SK-N-SH treated with all-trans-retinoic acid at 6 μM for 48 hours (cell line): ENCODE results near the gene NANOS1.

Experiments
- ARNTL ChIP-seq: fragments of 450-650 bp; formaldehyde crosslinking; IDR thresholded peaks from 2 replicates; pipeline ENCODE4 v1.5.0; 2020; ENCODE audit warnings: low read depth, mild to moderate bottlenecking, moderate library complexity, borderline replicate concordance
- CREB5 ChIP-seq: fragments of 250-450 bp; sonication (Bioruptor Pico); IDR thresholded peaks from 2 replicates; pipeline ENCODE4 v1.5.1; 2020; ENCODE audit warnings: low read depth, mild to moderate bottlenecking, moderate library complexity
- ESRRG ChIP-seq: fragments of 250-450 bp; sonication (Bioruptor Pico); IDR thresholded peaks from 2 replicates; pipeline ENCODE4 v1.6.1; 2021; ENCODE audit warnings: mild to moderate bottlenecking
- PPARA ChIP-seq: fragments of 250-450 bp; sonication (Bioruptor Pico); IDR thresholded peaks from 2 replicates; pipeline ENCODE4 v1.5.0; 2020; ENCODE audit warnings: mild to moderate bottlenecking, borderline replicate concordance
- RARB ChIP-seq: fragments of 250-450 bp; sonication (Bioruptor Pico); IDR thresholded peaks from 2 replicates; pipeline ENCODE4 v1.8.0; 2021; ENCODE audit warnings: mild to moderate bottlenecking, moderate library complexity
- SNAI2 ChIP-seq: fragments of 250-450 bp; sonication (Bioruptor Pico); IDR thresholded peaks from 2 replicates; pipeline ENCODE4 v1.5.0; 2020; ENCODE audit warnings: mild to moderate bottlenecking, moderate library complexity
- TCF4 ChIP-seq: fragments of 250-450 bp; sonication (Bioruptor Pico); IDR thresholded peaks from 2 replicates; pipeline ENCODE4 v1.8.0; 2021; ENCODE audit warnings: mild to moderate bottlenecking, moderate library complexity, borderline replicate concordance
- TOX ChIP-seq: fragments of 250-450 bp; sonication (Bioruptor Pico); IDR thresholded peaks from 2 replicates; pipeline ENCODE4 v1.8.0; 2021; ENCODE audit warnings: mild to moderate bottlenecking, moderate library complexity, borderline replicate concordance
- ZFP3 ChIP-seq: fragments of 250-450 bp; sonication (Bioruptor Pico); IDR thresholded peaks from 2 replicates; pipeline ENCODE4 v1.5.0; 2020; ENCODE audit warnings: mild to moderate bottlenecking, moderate library complexity
- TF ChIP-seq, protein P1 (sequence below): fragments of 250-450 bp; sonication (Bioruptor Pico); IDR thresholded peaks from 2 replicates; pipeline ENCODE4 v1.8.0; 2020; ENCODE audit warnings: mild to moderate bottlenecking, moderate library complexity, borderline replicate concordance
- TF ChIP-seq, protein P2 (sequence below): fragments of 250-450 bp; sonication (Bioruptor Pico); IDR thresholded peaks from 2 replicates; pipeline ENCODE4 v1.5.0; 2020; ENCODE audit warnings: mild to moderate bottlenecking, moderate library complexity

DNA sequence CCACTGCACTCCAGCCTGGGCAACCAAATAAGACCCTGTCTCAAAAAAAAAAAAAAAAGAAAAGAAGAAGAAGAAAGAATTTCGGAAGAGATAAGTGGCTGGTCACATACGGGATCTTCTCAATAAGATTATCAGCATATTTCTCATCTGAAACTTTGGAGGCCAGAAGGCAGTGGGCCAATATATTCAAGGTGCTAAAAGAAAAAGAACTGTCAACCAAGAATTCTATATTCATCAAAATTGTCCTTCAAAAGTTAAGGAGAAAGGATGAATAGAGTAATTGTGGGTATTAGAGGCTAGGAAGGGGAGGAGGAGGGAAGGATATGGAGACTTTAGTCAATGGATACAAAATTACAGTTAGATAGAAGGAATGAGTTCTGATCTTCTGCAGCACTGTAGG, 43.9 kb upstream of the NANOS1 start:
- TF ChIP-seq, protein P1, sequence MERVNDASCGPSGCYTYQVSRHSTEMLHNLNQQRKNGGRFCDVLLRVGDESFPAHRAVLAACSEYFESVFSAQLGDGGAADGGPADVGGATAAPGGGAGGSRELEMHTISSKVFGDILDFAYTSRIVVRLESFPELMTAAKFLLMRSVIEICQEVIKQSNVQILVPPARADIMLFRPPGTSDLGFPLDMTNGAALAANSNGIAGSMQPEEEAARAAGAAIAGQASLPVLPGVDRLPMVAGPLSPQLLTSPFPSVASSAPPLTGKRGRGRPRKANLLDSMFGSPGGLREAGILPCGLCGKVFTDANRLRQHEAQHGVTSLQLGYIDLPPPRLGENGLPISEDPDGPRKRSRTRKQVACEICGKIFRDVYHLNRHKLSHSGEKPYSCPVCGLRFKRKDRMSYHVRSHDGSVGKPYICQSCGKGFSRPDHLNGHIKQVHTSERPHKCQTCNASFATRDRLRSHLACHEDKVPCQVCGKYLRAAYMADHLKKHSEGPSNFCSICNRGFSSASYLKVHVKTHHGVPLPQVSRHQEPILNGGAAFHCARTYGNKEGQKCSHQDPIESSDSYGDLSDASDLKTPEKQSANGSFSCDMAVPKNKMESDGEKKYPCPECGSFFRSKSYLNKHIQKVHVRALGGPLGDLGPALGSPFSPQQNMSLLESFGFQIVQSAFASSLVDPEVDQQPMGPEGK (CRISPR knock-in tag), result no peak
- TF ChIP-seq RARB (no peak), PPARA (CRISPR knock-in tag) (no peak), CREB5 (CRISPR knock-in tag) (no peak), ARNTL (CRISPR knock-in tag) (no peak), TCF4 (no peak), TOX (no peak), ZFP3 (CRISPR knock-in tag) (no peak), SNAI2 (no peak), ESRRG (no peak)
- TF ChIP-seq, protein P2, sequence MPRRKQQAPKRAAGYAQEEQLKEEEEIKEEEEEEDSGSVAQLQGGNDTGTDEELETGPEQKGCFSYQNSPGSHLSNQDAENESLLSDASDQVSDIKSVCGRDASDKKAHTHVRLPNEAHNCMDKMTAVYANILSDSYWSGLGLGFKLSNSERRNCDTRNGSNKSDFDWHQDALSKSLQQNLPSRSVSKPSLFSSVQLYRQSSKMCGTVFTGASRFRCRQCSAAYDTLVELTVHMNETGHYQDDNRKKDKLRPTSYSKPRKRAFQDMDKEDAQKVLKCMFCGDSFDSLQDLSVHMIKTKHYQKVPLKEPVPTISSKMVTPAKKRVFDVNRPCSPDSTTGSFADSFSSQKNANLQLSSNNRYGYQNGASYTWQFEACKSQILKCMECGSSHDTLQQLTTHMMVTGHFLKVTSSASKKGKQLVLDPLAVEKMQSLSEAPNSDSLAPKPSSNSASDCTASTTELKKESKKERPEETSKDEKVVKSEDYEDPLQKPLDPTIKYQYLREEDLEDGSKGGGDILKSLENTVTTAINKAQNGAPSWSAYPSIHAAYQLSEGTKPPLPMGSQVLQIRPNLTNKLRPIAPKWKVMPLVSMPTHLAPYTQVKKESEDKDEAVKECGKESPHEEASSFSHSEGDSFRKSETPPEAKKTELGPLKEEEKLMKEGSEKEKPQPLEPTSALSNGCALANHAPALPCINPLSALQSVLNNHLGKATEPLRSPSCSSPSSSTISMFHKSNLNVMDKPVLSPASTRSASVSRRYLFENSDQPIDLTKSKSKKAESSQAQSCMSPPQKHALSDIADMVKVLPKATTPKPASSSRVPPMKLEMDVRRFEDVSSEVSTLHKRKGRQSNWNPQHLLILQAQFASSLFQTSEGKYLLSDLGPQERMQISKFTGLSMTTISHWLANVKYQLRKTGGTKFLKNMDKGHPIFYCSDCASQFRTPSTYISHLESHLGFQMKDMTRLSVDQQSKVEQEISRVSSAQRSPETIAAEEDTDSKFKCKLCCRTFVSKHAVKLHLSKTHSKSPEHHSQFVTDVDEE (CRISPR knock-in tag), result no peak
